SK-N-SH (cell line): ENCODE measurements around the gene HCN1. TPM values are rescaled to one million over a fixed set of nuclear protein-coding genes. Genes with fewer than 3 reads are reported as not detected.

ENCODE experiments used
- CTCF ChIA-PET: fragments of 300-600, 350-600 bp; formaldehyde crosslinking; extraction: SDS; loops from one replicate; lab custom pipeline; 2021; lab: Yijun Ruan, JAX
- POLR2A ChIA-PET: fragments of 350-600 bp; sonication (Branson Sonifier 250); formaldehyde crosslinking; extraction: SDS; loops from one replicate; lab custom pipeline; 2020; ENCODE audit warnings: antibody characterized with exemption, inconsistent platforms; lab: Yijun Ruan, JAX
- DNase-seq: peaks from one replicate; pipeline ENCODE4 v3.0.0; 2012
- H2AFZ ChIP-seq: fragments of 200-600 bp; sonication (generic); 2 replicates; pipeline ENCODE4 v1.8.1; 2016; ENCODE audit warnings: antibody characterized with exemption, mild to moderate bottlenecking, low read depth
- H3F3A ChIP-seq: fragments of 200-600 bp; sonication (generic); replicated peaks from 2 replicates; pipeline ENCODE3; 2016; ENCODE audit warnings: antibody characterized with exemption, mild to moderate bottlenecking; ENCODE audit not compliant: insufficient read depth
- H3K27ac ChIP-seq, 2 experiments: fragments of 200-500 bp in 1 of 2; fragments of 200-600 bp in 1 of 2; sonication (Bioruptor generic) in 1 of 2; sonication (generic), shearing (Covaris generic) in 1 of 2; 2 replicates each; pipeline versions ENCODE4 v1.5.1 to v1.6.1; 2014 to 2016; ENCODE audit warnings: low read depth in 2 of 2, inconsistent platforms in 1 of 2, low read length in 1 of 2, mild to moderate bottlenecking in 1 of 2, mixed read lengths in 1 of 2
- H3K27me3 ChIP-seq: fragments of 200-600 bp; sonication (generic), shearing (Covaris generic); 2 replicates; pipeline ENCODE4 v1.6.1; 2016; ENCODE audit warnings: mixed run types; ENCODE audit not compliant: insufficient read depth
- H3K36me3 ChIP-seq, 2 experiments: fragments of 200-500 bp in 1 of 2; fragments of 200-600 bp in 1 of 2; sonication (Bioruptor generic) in 1 of 2; sonication (generic) in 1 of 2; replicated peaks in 1 of 2; 2 replicates each; pipeline versions ENCODE3 to v1.5.1; 2014 to 2016; ENCODE audit warnings: low read length in 1 of 2, mild to moderate bottlenecking in 1 of 2; ENCODE audit not compliant: insufficient read depth in 2 of 2, control insufficient read depth in 1 of 2
- H3K4me1 ChIP-seq, 2 experiments: fragments of 200-500 bp in 1 of 2; fragments of 200-600 bp in 1 of 2; sonication (Bioruptor generic) in 1 of 2; sonication (generic), shearing (Covaris generic) in 1 of 2; 2 replicates each; pipeline versions ENCODE4 v1.5.1 to v1.6.1; 2014 to 2016; ENCODE audit warnings: low read depth in 1 of 2, low read length in 1 of 2, mixed run types in 1 of 2; ENCODE audit not compliant: insufficient read depth in 2 of 2, control insufficient read depth in 1 of 2
- H3K4me2 ChIP-seq: fragments of 200-600 bp; sonication (generic), shearing (Covaris generic); 2 replicates; pipeline ENCODE4 v1.6.1; 2017; ENCODE audit warnings: mixed run types
- H3K4me3 ChIP-seq, 2 experiments: fragments of 200-500 bp in 1 of 2; fragments of 200-600 bp in 1 of 2; sonication (Bioruptor generic) in 1 of 2; sonication (generic), shearing (Covaris generic) in 1 of 2; 2 replicates each; pipeline versions ENCODE4 v1.5.1 to v1.8.1; 2014 to 2016; ENCODE audit warnings: low read depth in 2 of 2, inconsistent platforms in 1 of 2, low read length in 1 of 2, mild to moderate bottlenecking in 1 of 2, mixed read lengths in 1 of 2, moderate library complexity in 1 of 2
- H3K79me2 ChIP-seq: fragments of 200-600 bp; sonication (generic); 2 replicates; pipeline ENCODE4 v1.8.1; 2017; ENCODE audit warnings: mild to moderate bottlenecking; ENCODE audit not compliant: insufficient read depth
- H3K9ac ChIP-seq: fragments of 200-600 bp; sonication (generic); 2 replicates; pipeline ENCODE4 v1.6.1; 2017; ENCODE audit warnings: mixed run types
- H3K9me2 ChIP-seq: fragments of 200-600 bp; sonication (generic); 2 replicates; pipeline ENCODE4 v1.6.1; 2017; ENCODE audit warnings: mixed run types
- H3K9me3 ChIP-seq: fragments of 200-600 bp; sonication (generic); 2 replicates; pipeline ENCODE4 v1.6.1; 2017; ENCODE audit warnings: mixed run types, mild to moderate bottlenecking, moderate library complexity
- H4K20me1 ChIP-seq: fragments of 200-600 bp; sonication (generic); 2 replicates; pipeline ENCODE4 v1.6.1; 2017; ENCODE audit warnings: mild to moderate bottlenecking, mixed run types; ENCODE audit not compliant: insufficient read depth
- ELF1 ChIP-seq: IDR thresholded peaks from 2 replicates; pipeline ENCODE4 v1.4.0; 2012
- GABPA ChIP-seq: IDR thresholded peaks from 2 replicates; pipeline ENCODE4 v1.4.0; 2012; ENCODE audit warnings: low read depth, mild to moderate bottlenecking
- GATA2 ChIP-seq: sonication (generic); formaldehyde crosslinking; IDR thresholded peaks from 2 replicates; pipeline ENCODE4 v1.5.0; 2020; ENCODE audit warnings: mild to moderate bottlenecking, missing genetic modification reagents
- IRF3 ChIP-seq: fragments of 150-350 bp; IDR thresholded peaks from 2 replicates; pipeline ENCODE4 v1.6.1; 2016; ENCODE audit warnings: mild to moderate bottlenecking, low read depth, low read length
- MEF2A ChIP-seq: IDR thresholded peaks from 2 replicates; pipeline ENCODE4 v1.4.0; 2012; ENCODE audit warnings: low read depth, borderline replicate concordance
- SIN3A ChIP-seq: IDR thresholded peaks from 2 replicates; pipeline ENCODE4 v1.6.1; 2012; ENCODE audit warnings: low read depth, mild to moderate bottlenecking, low read length, moderate library complexity, borderline replicate concordance
- TCF12 ChIP-seq: IDR thresholded peaks from 2 replicates; pipeline ENCODE4 v1.4.0; 2012
- TEAD4 ChIP-seq: IDR thresholded peaks from 2 replicates; pipeline ENCODE4 v1.4.0; 2012; ENCODE audit warnings: mild to moderate bottlenecking, borderline replicate concordance; ENCODE audit not compliant: insufficient read depth
- USF2 ChIP-seq: fragments of 150-350 bp; IDR thresholded peaks from 2 replicates; pipeline ENCODE4 v1.6.1; 2017; ENCODE audit warnings: antibody characterized with exemption, low read length, low read depth, borderline replicate concordance
- YY1 ChIP-seq: IDR thresholded peaks from 2 replicates; pipeline ENCODE4 v1.4.0; 2012; ENCODE audit warnings: low read depth, mild to moderate bottlenecking
- WGBS: methylation state at CpG from one replicate; pipeline ENCODE4 v1.1.6; 2017; ENCODE audit warnings: low lambda C conversion rate; 5-methylcytosine and 5-hydroxymethylcytosine counted together
- polyA plus RNA-seq, 3 experiments: library from polyadenylated mRNA; depleted of rRNA; stranded (reverse); fragments of >200 nt; gene quantifications; 2 replicates each; pipeline ENCODE4 v1.2.3, GENCODE V29; 2012
- TF ChIP-seq, protein P1 (sequence below): fragments of 200-600 bp; sonication (generic); IDR thresholded peaks from 2 replicates; pipeline ENCODE4 v1.6.1; 2017; ENCODE audit warnings: antibody characterized with exemption, mild to moderate bottlenecking, moderate library complexity
- TF ChIP-seq, protein P2 (sequence below): IDR thresholded peaks from 2 replicates; pipeline ENCODE4 v1.6.1; 2012; ENCODE audit warnings: mild to moderate bottlenecking, low read depth, low read length, moderate library complexity
- TF ChIP-seq, protein P3 (sequence below): IDR thresholded peaks from 2 replicates; pipeline ENCODE4; 2012
- TF ChIP-seq, protein P4 (sequence below): IDR thresholded peaks from 2 replicates; pipeline ENCODE4 v1.4.0; 2012; ENCODE audit warnings: low read depth

Gene HCN1
- polyA plus RNA-seq, 1 of the 3 experiments (the other 2 are of a cell fraction): not detected

- Histone ChIP-seq H3K79me2 (no peaks in the 10 kb centered on the region), H3K4me2 (no peak overlapping the region), H2AFZ (no peak overlapping the region), H3F3A (no peaks in the 10 kb centered on the region), H4K20me1 (no peaks in the 10 kb centered on the region), H3K4me1 (no peaks in the 10 kb centered on the region), H3K4me3 (no peak overlapping the region), H3K27ac (no peak overlapping the region), H3K9me2 (no peaks in the 10 kb centered on the region), H3K9ac (no peak overlapping the region), H3K36me3 (no peaks in the 10 kb centered on the region), H3K27me3 (no peaks in the 10 kb centered on the region), H3K9me3 (no peaks in the 10 kb centered on the region)
- TF ChIP-seq, protein P1, sequence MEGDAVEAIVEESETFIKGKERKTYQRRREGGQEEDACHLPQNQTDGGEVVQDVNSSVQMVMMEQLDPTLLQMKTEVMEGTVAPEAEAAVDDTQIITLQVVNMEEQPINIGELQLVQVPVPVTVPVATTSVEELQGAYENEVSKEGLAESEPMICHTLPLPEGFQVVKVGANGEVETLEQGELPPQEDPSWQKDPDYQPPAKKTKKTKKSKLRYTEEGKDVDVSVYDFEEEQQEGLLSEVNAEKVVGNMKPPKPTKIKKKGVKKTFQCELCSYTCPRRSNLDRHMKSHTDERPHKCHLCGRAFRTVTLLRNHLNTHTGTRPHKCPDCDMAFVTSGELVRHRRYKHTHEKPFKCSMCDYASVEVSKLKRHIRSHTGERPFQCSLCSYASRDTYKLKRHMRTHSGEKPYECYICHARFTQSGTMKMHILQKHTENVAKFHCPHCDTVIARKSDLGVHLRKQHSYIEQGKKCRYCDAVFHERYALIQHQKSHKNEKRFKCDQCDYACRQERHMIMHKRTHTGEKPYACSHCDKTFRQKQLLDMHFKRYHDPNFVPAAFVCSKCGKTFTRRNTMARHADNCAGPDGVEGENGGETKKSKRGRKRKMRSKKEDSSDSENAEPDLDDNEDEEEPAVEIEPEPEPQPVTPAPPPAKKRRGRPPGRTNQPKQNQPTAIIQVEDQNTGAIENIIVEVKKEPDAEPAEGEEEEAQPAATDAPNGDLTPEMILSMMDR: no peak
- TF ChIP-seq, protein P2, sequence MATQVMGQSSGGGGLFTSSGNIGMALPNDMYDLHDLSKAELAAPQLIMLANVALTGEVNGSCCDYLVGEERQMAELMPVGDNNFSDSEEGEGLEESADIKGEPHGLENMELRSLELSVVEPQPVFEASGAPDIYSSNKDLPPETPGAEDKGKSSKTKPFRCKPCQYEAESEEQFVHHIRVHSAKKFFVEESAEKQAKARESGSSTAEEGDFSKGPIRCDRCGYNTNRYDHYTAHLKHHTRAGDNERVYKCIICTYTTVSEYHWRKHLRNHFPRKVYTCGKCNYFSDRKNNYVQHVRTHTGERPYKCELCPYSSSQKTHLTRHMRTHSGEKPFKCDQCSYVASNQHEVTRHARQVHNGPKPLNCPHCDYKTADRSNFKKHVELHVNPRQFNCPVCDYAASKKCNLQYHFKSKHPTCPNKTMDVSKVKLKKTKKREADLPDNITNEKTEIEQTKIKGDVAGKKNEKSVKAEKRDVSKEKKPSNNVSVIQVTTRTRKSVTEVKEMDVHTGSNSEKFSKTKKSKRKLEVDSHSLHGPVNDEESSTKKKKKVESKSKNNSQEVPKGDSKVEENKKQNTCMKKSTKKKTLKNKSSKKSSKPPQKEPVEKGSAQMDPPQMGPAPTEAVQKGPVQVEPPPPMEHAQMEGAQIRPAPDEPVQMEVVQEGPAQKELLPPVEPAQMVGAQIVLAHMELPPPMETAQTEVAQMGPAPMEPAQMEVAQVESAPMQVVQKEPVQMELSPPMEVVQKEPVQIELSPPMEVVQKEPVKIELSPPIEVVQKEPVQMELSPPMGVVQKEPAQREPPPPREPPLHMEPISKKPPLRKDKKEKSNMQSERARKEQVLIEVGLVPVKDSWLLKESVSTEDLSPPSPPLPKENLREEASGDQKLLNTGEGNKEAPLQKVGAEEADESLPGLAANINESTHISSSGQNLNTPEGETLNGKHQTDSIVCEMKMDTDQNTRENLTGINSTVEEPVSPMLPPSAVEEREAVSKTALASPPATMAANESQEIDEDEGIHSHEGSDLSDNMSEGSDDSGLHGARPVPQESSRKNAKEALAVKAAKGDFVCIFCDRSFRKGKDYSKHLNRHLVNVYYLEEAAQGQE: no peak
- TF ChIP-seq IRF3: no peak
- TF ChIP-seq TCF12: no peak
- no peak for TF ChIP-seq GABPA
- no peak for TF ChIP-seq SIN3A
- TF ChIP-seq MEF2A: no peak
- TF ChIP-seq, protein P3, sequence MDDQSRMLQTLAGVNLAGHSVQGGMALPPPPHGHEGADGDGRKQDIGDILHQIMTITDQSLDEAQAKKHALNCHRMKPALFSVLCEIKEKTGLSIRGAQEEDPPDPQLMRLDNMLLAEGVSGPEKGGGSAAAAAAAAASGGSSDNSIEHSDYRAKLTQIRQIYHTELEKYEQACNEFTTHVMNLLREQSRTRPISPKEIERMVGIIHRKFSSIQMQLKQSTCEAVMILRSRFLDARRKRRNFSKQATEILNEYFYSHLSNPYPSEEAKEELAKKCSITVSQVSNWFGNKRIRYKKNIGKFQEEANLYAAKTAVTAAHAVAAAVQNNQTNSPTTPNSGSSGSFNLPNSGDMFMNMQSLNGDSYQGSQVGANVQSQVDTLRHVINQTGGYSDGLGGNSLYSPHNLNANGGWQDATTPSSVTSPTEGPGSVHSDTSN: no peak
- TF ChIP-seq ELF1: no peak
- TF ChIP-seq TEAD4: no peak
- TF ChIP-seq USF2: no peak
- TF ChIP-seq, protein P4, sequence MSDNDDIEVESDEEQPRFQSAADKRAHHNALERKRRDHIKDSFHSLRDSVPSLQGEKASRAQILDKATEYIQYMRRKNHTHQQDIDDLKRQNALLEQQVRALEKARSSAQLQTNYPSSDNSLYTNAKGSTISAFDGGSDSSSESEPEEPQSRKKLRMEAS: no peak
- no peak for TF ChIP-seq GATA2 (CRISPR knock-in tag)
- TF ChIP-seq YY1: no peak
- POLR2A ChIA-PET: no interaction called here
- DNase-seq: no peak
- CTCF ChIA-PET: no interaction called here
- WGBS: 0% methylated on average over 1 of the region's 1 CpG
These were observed 424.6 kb downstream of the HCN1 start for GRCh38 chr5:45271626-45272025.
